ENCODE data around the gene CLDN10.

The CLDN10 gene

DNA sequence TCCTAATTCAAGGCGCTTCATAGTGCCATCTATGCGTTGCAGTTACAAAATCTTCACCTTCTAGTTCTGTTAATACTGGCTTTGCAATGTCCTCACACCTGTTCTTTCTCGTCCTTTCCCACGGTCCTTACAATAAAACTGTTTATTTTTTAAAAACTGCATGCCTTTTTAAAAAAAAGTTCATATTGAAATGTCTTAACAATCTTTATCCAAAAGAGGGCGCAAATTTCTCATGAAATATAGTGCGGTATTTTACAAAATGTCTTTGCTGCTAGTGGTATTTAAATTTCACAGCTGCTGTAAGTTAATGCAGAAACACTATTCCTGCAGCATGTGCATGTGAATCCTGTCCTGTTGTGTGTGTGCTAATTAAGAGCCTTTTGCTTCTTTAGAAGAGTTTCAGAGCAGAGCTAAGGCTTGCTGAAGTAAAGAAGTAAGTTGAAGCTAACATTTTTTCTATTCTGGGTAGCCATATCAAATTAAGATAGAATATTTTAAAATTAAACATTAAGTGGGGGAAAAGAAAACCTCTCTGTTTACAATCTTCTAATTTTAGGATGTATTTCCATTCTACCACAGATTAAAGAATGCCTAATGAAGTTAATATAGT is 15.8 kb upstream of the CLDN10 start:
- H3K4me3 ChIP-seq (replicated peaks; ENCODE audit: low read depth, low read length) = no peak overlapping the region
- DNase-seq (ENCODE audit: low read depth) = peak; percentile 63
- TF ChIP-seq CTCF (IDR thresholded peaks at IDR 0.05; ENCODE audit: low read length, missing control alignments) = peak; percentile 45

DNA sequence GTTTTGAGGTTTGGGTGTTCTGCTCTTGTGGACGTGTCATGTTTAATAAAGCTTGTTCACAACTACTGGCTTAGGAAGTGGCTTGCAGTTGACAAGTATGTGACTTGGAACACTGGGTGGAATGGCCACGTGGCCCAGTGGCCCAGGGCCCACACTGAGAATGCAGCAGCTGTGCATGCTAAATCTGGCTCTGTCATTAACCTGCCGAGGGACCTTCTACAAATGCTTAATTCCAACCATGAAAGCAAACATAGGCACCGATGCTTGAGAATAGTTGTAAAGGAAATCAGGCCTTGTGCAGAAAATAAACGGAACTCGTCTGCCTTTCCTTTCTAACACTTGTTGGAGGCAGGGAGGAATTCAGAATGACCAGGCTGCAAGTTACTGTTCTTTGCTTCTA is 11.6 kb upstream of the CLDN10 start:
- DNase-seq (ENCODE audit: low read depth) = no peak
- TF ChIP-seq CTCF (IDR thresholded peaks at IDR 0.05; ENCODE audit: low read length, missing control alignments) = no peak
- H3K4me3 ChIP-seq (replicated peaks; ENCODE audit: low read depth, low read length) = no peak overlapping the region

DNA sequence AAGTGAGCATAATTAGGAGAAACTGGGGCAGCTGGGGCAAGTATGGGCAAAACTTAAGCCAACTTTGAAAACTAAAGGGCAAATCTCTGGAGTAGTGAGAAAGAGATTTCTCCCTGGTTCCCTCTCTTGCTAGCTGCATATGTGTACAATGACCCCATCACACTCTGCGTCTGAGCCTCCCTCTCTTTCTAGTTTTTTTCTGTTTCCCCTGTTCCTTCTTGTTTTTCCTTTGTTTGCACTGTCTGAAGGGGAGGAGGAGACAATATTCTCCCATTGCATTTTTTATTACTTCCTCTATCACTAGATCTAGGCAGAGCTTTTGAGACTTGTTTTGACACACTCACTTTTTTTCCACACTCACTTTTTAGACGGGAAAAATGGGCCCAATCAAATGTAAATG is 11.2 kb upstream of the CLDN10 start:
- TF ChIP-seq CTCF (IDR thresholded peaks at IDR 0.05; ENCODE audit: low read length, missing control alignments) = no peak
- no peak overlapping the region for H3K4me3 ChIP-seq (replicated peaks; ENCODE audit: low read depth, low read length)
- DNase-seq (ENCODE audit: low read depth) = no peak

DNA sequence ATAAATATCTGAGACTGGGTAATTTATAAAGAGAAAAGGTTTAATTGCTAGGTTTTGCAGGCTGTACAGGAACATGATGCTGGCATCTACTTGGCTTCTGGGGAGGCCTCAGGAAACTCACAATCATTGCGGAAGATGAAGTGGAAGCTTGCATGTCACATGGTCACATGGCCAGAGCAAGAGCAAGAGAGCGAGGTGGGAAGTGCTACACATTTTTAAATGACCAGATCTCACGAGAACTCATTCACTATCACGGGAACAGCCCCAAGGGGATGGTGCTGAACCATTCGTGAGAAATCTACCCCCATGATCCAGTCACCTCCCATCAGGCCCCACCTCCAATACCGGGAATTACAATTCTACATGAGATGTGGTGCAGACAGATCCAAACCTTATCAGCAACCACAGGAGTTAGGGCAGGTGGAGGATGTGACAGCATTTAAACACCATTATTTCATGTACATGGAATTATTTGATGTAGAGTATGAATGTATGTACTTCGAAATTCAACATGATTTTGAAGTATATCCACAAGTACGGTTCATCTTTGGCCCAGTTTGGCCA is 10.5 kb upstream of the CLDN10 start:
- H3K4me3 ChIP-seq (replicated peaks; ENCODE audit: low read depth, low read length) = no peak overlapping the region
- DNase-seq (ENCODE audit: low read depth) = no peak
- no peak for TF ChIP-seq CTCF (IDR thresholded peaks at IDR 0.05; ENCODE audit: low read length, missing control alignments)

DNA sequence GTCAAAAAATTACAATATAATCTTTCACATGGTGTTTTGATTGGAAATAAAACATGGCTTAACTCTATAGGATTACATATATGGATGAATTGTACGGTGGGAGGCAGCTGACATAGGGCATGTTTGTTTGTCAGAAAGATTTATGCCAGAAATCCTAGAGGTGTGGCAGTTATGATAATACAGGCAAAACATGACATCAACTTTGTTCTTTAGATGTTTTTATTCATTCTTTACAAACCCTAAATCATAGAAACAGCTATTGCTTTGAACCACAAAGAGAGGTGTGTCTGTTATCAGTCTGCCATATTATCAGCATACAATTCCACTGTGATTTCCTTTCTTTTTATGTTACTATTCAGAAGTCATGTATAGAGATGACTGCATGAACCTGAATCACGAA is 8.2 kb upstream of the CLDN10 start:
- no peak overlapping the region for H3K4me3 ChIP-seq (replicated peaks; ENCODE audit: low read depth, low read length)
- no peak for DNase-seq (ENCODE audit: low read depth)
- no peak for TF ChIP-seq CTCF (IDR thresholded peaks at IDR 0.05; ENCODE audit: low read length, missing control alignments)

- no peak overlapping the region for H3K4me3 ChIP-seq (replicated peaks; ENCODE audit: low read depth, low read length)
- DNase-seq (ENCODE audit: low read depth) = no peak
- TF ChIP-seq CTCF (IDR thresholded peaks at IDR 0.05; ENCODE audit: low read length, missing control alignments) = no peak
These were observed 5.6 kb upstream of the CLDN10 start for GRCh38 chr13:95546919-95547318.

All from fibroblast of pulmonary artery (primary cell).